Activated T-helper 1 cell treated with Interleukin-2 at 50 U/mL for 16 hours (primary cell): ENCODE results near the gene GOSR2.
A peak's percentile ranks its signal among the peaks of the same experiment; 100 is the strongest.
"Not testable (repeated sequence)": the region's sequence is repeated elsewhere in the genome, so short reads cannot be mapped to it uniquely, and the experiment has no call there.

Experiments
- DNase-seq: peaks from one replicate; pipeline ENCODE4 v3.0.0-alpha.2; 2020; ENCODE audit warnings: low read depth

GOSR2 gene

GRCh38 chr17:46930051-46930450, 7.1 kb downstream of the GOSR2 start:
- DNase-seq = no peak

GRCh38 chr17:46931596-46931995, 8.6 kb downstream of the GOSR2 start:
- DNase-seq = no peak

GRCh38 chr17:46935658-46936266, 12.8 kb downstream of the GOSR2 start:
- DNase-seq = no peak

GRCh38 chr17:46940692-46941404, 17.9 kb downstream of the GOSR2 start:
- DNase-seq = peak; percentile 29

GRCh38 chr17:46942441-46943217, 19.7 kb downstream of the GOSR2 start:
- no peak for DNase-seq

- no peak for DNase-seq
Observed at GRCh38 chr17:46943218-46943500, 20.2 kb downstream of the GOSR2 start.

- DNase-seq = no peak
Observed at GRCh38 chr17:46943501-46944393, 20.8 kb downstream of the GOSR2 start.

GRCh38 chr17:46944931-46945330, 22.0 kb downstream of the GOSR2 start:
- DNase-seq = no peak

- no peak for DNase-seq
Observed at GRCh38 chr17:46947216-46947615, 24.3 kb downstream of the GOSR2 start.

GRCh38 chr17:46948544-46948943, 25.6 kb downstream of the GOSR2 start:
- no peak for DNase-seq

- no peak for DNase-seq
Observed at GRCh38 chr17:46949291-46950174, 26.6 kb downstream of the GOSR2 start.

- no peak for DNase-seq
Observed at GRCh38 chr17:46950342-46950996, 27.5 kb downstream of the GOSR2 start.

- no peak for DNase-seq
Observed at GRCh38 chr17:46950997-46951621, 28.1 kb downstream of the GOSR2 start.

- no peak for DNase-seq
Observed at GRCh38 chr17:46951706-46952105, 28.7 kb downstream of the GOSR2 start.

- DNase-seq = no peak
Observed at GRCh38 chr17:46952115-46952514, 29.2 kb downstream of the GOSR2 start.

- DNase-seq = not testable (repeated sequence)
Observed at GRCh38 chr17:46953191-46953590, 30.2 kb downstream of the GOSR2 start.

- DNase-seq = no peak
Observed at GRCh38 chr17:46958041-46958591, 35.2 kb downstream of the GOSR2 start.

- no peak for DNase-seq
Observed at GRCh38 chr17:46960152-46960551, 37.2 kb downstream of the GOSR2 start.

- DNase-seq = no peak
Observed at GRCh38 chr17:46962374-46962790, 39.4 kb downstream of the GOSR2 start.

- DNase-seq = no peak
Observed at GRCh38 chr17:46963571-46963970, 40.6 kb downstream of the GOSR2 start.
